NCI-H2227 (cell line): ENCODE measurements around the gene SSBP1.
A peak's percentile ranks its signal among the peaks of the same experiment; 100 is the strongest.

ENCODE experiments used
- DNase-seq: peaks from one replicate; lab custom pipeline; 2025; ENCODE audit not compliant: unreplicated experiment; lab: John Stamatoyannopoulos, UW

The SSBP1 gene

GRCh38 chr7:141709318-141709717, 28.8 kb upstream of the SSBP1 start:
- DNase-seq, result no peak

GRCh38 chr7:141709749-141710148, 28.4 kb upstream of the SSBP1 start:
- DNase-seq, result no peak

GRCh38 chr7:141710301-141710700, 27.9 kb upstream of the SSBP1 start:
- no peak for DNase-seq

GRCh38 chr7:141712603-141713255, 25.4 kb upstream of the SSBP1 start:
- DNase-seq, result no peak

- DNase-seq, result no peak
Measured at GRCh38 chr7:141713890-141714289, 24.3 kb upstream of the SSBP1 start.

GRCh38 chr7:141714571-141714970, 23.6 kb upstream of the SSBP1 start:
- DNase-seq, result no peak

GRCh38 chr7:141715018-141715417, 23.1 kb upstream of the SSBP1 start:
- DNase-seq, result no peak

GRCh38 chr7:141715794-141716689, 22.1 kb upstream of the SSBP1 start:
- no peak for DNase-seq

- DNase-seq, result no peak
Measured at GRCh38 chr7:141717450-141717849, 20.7 kb upstream of the SSBP1 start.

GRCh38 chr7:141722529-141722928, 15.6 kb upstream of the SSBP1 start:
- DNase-seq, result no peak

GRCh38 chr7:141729020-141729419, 9.1 kb upstream of the SSBP1 start:
- DNase-seq, result no peak

GRCh38 chr7:141731476-141732149, 6.5 kb upstream of the SSBP1 start:
- DNase-seq, result no peak

GRCh38 chr7:141737118-141737835, 881 bp upstream of the SSBP1 start:
- peak; percentile 36 for DNase-seq

- no peak for DNase-seq
Measured at GRCh38 chr7:141738592-141739013, 445 bp downstream of the SSBP1 start.

- DNase-seq, result no peak
Measured at GRCh38 chr7:141739250-141739649, 1.1 kb downstream of the SSBP1 start.

GRCh38 chr7:141742229-141742628, 4.1 kb downstream of the SSBP1 start:
- no peak for DNase-seq

- no peak for DNase-seq
Measured at GRCh38 chr7:141744131-141744530, 6.0 kb downstream of the SSBP1 start.

- DNase-seq, result no peak
Measured at GRCh38 chr7:141748396-141748795, 10.2 kb downstream of the SSBP1 start.

- peak; percentile 32 for DNase-seq
Measured at GRCh38 chr7:141751904-141752303, 13.7 kb downstream of the SSBP1 start.

- peak; percentile 4 for DNase-seq
Measured at GRCh38 chr7:141752634-141753033, 14.5 kb downstream of the SSBP1 start.

- DNase-seq, result peak; percentile 23
Measured at GRCh38 chr7:141754939-141755338, 16.8 kb downstream of the SSBP1 start.
